Measurements from ENCODE around the gene GOLM1. TPM values are rescaled to one million over a fixed set of nuclear protein-coding genes. Genes with fewer than 3 reads are reported as not detected.

Gene GOLM1
- total RNA-seq, 1 donor from 2014 or later: 92.6 TPM

DNA sequence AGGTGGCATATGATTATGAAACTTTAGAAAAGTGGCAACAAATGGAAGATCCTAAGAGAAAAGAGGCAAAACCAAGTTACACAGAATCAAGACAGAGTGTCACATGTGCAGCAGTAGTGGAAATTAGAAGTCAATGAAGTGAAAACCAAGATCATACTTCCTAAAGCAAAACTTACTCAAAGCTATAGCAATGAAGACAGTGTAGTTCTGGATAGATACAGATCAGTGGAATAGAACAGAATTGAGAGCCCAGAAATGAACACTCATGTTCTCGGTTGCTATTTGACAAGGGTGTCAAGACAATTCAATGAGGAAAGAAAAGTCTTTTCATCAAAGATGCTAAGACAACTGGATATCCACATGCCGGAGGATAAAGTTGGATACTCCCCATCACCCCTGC, 114.9 kb downstream of the GOLM1 start:
- TF ChIP-seq, protein P1, sequence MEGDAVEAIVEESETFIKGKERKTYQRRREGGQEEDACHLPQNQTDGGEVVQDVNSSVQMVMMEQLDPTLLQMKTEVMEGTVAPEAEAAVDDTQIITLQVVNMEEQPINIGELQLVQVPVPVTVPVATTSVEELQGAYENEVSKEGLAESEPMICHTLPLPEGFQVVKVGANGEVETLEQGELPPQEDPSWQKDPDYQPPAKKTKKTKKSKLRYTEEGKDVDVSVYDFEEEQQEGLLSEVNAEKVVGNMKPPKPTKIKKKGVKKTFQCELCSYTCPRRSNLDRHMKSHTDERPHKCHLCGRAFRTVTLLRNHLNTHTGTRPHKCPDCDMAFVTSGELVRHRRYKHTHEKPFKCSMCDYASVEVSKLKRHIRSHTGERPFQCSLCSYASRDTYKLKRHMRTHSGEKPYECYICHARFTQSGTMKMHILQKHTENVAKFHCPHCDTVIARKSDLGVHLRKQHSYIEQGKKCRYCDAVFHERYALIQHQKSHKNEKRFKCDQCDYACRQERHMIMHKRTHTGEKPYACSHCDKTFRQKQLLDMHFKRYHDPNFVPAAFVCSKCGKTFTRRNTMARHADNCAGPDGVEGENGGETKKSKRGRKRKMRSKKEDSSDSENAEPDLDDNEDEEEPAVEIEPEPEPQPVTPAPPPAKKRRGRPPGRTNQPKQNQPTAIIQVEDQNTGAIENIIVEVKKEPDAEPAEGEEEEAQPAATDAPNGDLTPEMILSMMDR (IDR thresholded peaks at IDR 0.05; ENCODE audit: insufficient read depth, low read length, poor library complexity, severe bottlenecking): no peak
- no peak for DNase-seq (ENCODE audit: low read depth)
- no peak overlapping the region for H3K4me3 ChIP-seq (ENCODE audit: low read depth, low read length)
- no peaks in the 10 kb centered on the region for H3K27me3 ChIP-seq (ENCODE audit: control insufficient read depth, insufficient read depth, low read length)
- no peaks in the 10 kb centered on the region for H3K36me3 ChIP-seq (ENCODE audit: control insufficient read depth, insufficient read depth, low read length)

DNA sequence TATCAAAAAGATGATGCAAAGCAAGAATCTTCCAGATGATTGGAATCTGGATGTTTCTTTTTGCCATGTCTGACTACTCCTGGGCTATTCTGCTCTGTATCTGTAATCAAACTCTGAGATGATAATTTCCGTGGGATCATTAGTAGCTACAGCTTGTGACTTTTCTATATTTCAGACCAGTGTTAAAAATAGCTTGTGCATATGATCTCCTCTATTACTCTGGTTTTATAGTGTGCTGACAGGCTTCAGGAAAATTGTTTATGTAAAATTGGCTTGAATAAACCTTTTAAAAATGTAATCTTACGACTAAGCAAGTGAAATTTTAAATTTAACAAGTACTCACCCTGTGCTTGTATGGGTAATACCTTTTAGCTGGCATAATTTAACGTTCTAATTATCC, 118.0 kb downstream of the GOLM1 start:
- no peak for DNase-seq (ENCODE audit: low read depth)

DNA sequence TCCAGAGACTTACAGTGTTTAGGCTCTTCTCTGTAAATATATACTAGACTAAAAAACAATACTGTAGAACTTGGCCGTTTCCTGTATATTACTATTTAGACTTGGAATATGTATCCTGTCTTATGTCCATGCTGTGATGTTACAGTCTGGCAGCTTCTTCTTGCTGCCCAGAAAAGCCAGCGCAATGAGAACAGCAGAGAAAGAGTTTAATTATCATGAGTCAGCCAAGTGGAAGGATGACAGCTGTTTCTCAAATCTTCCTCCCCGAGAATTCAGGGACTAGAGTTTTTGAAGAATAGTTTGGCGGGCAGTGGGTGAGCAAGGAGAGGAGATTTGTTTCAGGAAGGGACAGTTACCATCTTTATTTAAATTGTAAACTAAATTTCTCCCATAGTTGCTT, 120.9 kb downstream of the GOLM1 start:
- DNase-seq (ENCODE audit: low read depth): no peak
- no peak overlapping the region for H3K4me3 ChIP-seq (ENCODE audit: low read depth, low read length)
- H3K27me3 ChIP-seq (ENCODE audit: control insufficient read depth, insufficient read depth, low read length): no peaks in the 10 kb centered on the region
- TF ChIP-seq, protein P1 (IDR thresholded peaks at IDR 0.05; ENCODE audit: insufficient read depth, low read length, poor library complexity, severe bottlenecking): no peak
- peaks cover 1% of the 10 kb centered on the region for H3K36me3 ChIP-seq (ENCODE audit: control insufficient read depth, insufficient read depth, low read length)

More for the DNA sequence above, 118.0 kb downstream of the GOLM1 start:
- Histone ChIP-seq H3K4me3 (ENCODE audit: low read depth, low read length) (no peak overlapping the region), H3K36me3 (ENCODE audit: control insufficient read depth, insufficient read depth, low read length) (peaks cover 1% of the 10 kb centered on the region), H3K27me3 (ENCODE audit: control insufficient read depth, insufficient read depth, low read length) (no peaks in the 10 kb centered on the region)
- TF ChIP-seq, protein P1 (IDR thresholded peaks at IDR 0.05; ENCODE audit: insufficient read depth, low read length, poor library complexity, severe bottlenecking): no peak

Other genes starting within 250 kb of the GOLM1 start
- 25.3 and 30.3 TPM in 2 replicates for gene NAA35, start 158.4 kb downstream of the GOLM1 start, total RNA-seq
- not detected in 2 replicates for gene C9orf153, start 160.1 kb upstream of the GOLM1 start, total RNA-seq
- gene ISCA1, start 183.0 kb upstream of the GOLM1 start, total RNA-seq: 22.1 and 26.4 TPM in 2 replicates

Data from kidney epithelial cell (primary cell).